K562 (cell line): ENCODE data around the gene ABCC11. TPM values are rescaled to one million over a fixed set of nuclear protein-coding genes. Genes with fewer than 3 reads are reported as not detected.
A peak's percentile ranks its signal among the peaks of the same experiment; 100 is the strongest.

ENCODE experiments used
- ATAC-seq: fragments of 200-7000 bp; cut with Tn5 transposase; 3 replicates; pipeline ENCODE4 v1.9.1; 2020; ENCODE audit warnings: moderate library complexity
- BruUV-seq: library from RNA; stranded (reverse); fragments of 400-500 nt; replicated peaks from 2 replicates; lab custom pipeline; 2021; lab: Mats Ljungman, UMichigan
- CTCF ChIA-PET: fragments of 300-600 bp; formaldehyde crosslinking; extraction: SDS; loops from one replicate; lab custom pipeline; 2021; ENCODE audit warnings: low intra/inter-chr PET ratio; lab: Yijun Ruan, JAX
- POLR2A ChIA-PET: fragments of 300-600, 350-650 bp; sonication (Branson Sonifier 250); formaldehyde crosslinking; extraction: SDS; loops from one replicate; lab custom pipeline; 2021; ENCODE audit warnings: antibody characterized with exemption, inconsistent platforms; lab: Yijun Ruan, JAX
- DNase-seq, 4 experiments: peaks; one replicate each; pipeline versions ENCODE4 v3.0.0 to v3.0.0-alpha.2; 2011 to 2018; ENCODE audit warnings: low spot score in 3 of 4, mixed read lengths in 3 of 4; ENCODE audit errors: extremely low read depth in 1 of 4
- FAIRE-seq: peaks from 2 replicates; lab custom pipeline; 2011; peaks lifted over from hg19 to GRCh38; lab: Jason Lieb, UNC
- H2AFZ ChIP-seq: 2 replicates; pipeline ENCODE4 v1.6.0; 2011; ENCODE audit warnings: low read depth, low read length, control low read depth, inconsistent platforms
- H3K27ac ChIP-seq: fragments of 200-600 bp; 3 replicates; pipeline ENCODE4 v1.8.0; 2011; ENCODE audit warnings: low read depth, mild to moderate bottlenecking, control low read depth, inconsistent platforms, low read length, moderate library complexity, mixed read lengths; ENCODE audit errors: extremely low read depth
- H3K27me3 ChIP-seq, 2 experiments: fragments of 300-600 bp in 1 of 2; 2 replicates in 1 of 2; 3 replicates in 1 of 2; pipeline versions ENCODE4 v1.6.0 to v1.8.0; 2011; ENCODE audit warnings: inconsistent platforms in 2 of 2, low read length in 2 of 2, mild to moderate bottlenecking in 1 of 2, mixed read lengths in 1 of 2, moderate library complexity in 1 of 2; ENCODE audit not compliant: control insufficient read depth in 2 of 2, insufficient read depth in 2 of 2
- H3K36me3 ChIP-seq: fragments of 300-600 bp; 3 replicates; pipeline ENCODE4 v1.8.0; 2011; ENCODE audit warnings: mild to moderate bottlenecking, low read length, inconsistent platforms; ENCODE audit not compliant: control insufficient read depth, insufficient read depth
- H3K4me1 ChIP-seq, 2 experiments: fragments of 200-600 bp in 1 of 2; replicated peaks in 1 of 2; 2 replicates in 1 of 2; 3 replicates in 1 of 2; pipeline versions ENCODE4 v1.5.1 to v1.8.0; 2011; ENCODE audit warnings: inconsistent platforms in 2 of 2, low read length in 2 of 2, mild to moderate bottlenecking in 1 of 2, mixed read lengths in 1 of 2, moderate library complexity in 1 of 2; ENCODE audit not compliant: control insufficient read depth in 2 of 2, insufficient read depth in 2 of 2
- H3K4me2 ChIP-seq: 2 replicates; pipeline ENCODE4 v1.6.1; 2011; ENCODE audit warnings: low read length, control low read depth, inconsistent platforms, mixed read lengths; ENCODE audit not compliant: insufficient read depth
- H3K4me3 ChIP-seq: fragments of 200-600 bp; sonication (generic), shearing (Covaris generic); 2 replicates; pipeline ENCODE4 v1.5.1; 2016; ENCODE audit warnings: control low read depth, inconsistent platforms
- H3K79me2 ChIP-seq: fragments of 200-600 bp; 3 replicates; pipeline ENCODE4 v1.8.0; 2011; ENCODE audit warnings: low read length, inconsistent platforms; ENCODE audit not compliant: control insufficient read depth, insufficient read depth
- H3K9ac ChIP-seq, 2 experiments: 2 replicates each; pipeline versions ENCODE4 v1.6.0 to v1.6.1; 2011; ENCODE audit warnings: low read depth in 2 of 2, low read length in 2 of 2, control low read depth in 1 of 2, inconsistent platforms in 1 of 2, mild to moderate bottlenecking in 1 of 2, mixed read lengths in 1 of 2; ENCODE audit not compliant: insufficient read depth in 1 of 2
- H3K9me1 ChIP-seq: one replicate; pipeline ENCODE4 v1.6.0; 2011; ENCODE audit warnings: inconsistent platforms, mild to moderate bottlenecking, low read length, moderate library complexity; ENCODE audit not compliant: control insufficient read depth, insufficient read depth
- H3K9me3 ChIP-seq: replicated peaks from 2 replicates; pipeline ENCODE4 v1.5.1; 2011; ENCODE audit warnings: low read depth, low read length, inconsistent platforms; ENCODE audit not compliant: control insufficient read depth, insufficient read depth
- H4K20me1 ChIP-seq: replicated peaks from 2 replicates; pipeline ENCODE4 v1.6.1; 2011; ENCODE audit warnings: low read length, inconsistent platforms, mixed read lengths; ENCODE audit not compliant: control insufficient read depth, insufficient read depth
- ARHGAP35 ChIP-seq: fragments of 450-650 bp; IDR thresholded peaks from 2 replicates; pipeline ENCODE4 v1.6.1; 2018; ENCODE audit not compliant: partially characterized antibody
- DIDO1 ChIP-seq: fragments of 450-650 bp; IDR thresholded peaks from 2 replicates; pipeline ENCODE4 v1.6.1; 2016; ENCODE audit warnings: low read depth, missing biosample characterization, missing genetic modification characterization
- EWSR1 ChIP-seq: fragments of 450-650 bp; IDR thresholded peaks from 2 replicates; pipeline ENCODE4 v1.6.1; 2018; ENCODE audit warnings: borderline replicate concordance, mild to moderate bottlenecking, low read depth, moderate library complexity; ENCODE audit not compliant: partially characterized antibody
- FOXJ2 ChIP-seq: fragments of 200-800 bp; sonication (Bioruptor generic); IDR thresholded peaks from 2 replicates; pipeline ENCODE4 v1.6.1; 2016; ENCODE audit warnings: missing genetic modification characterization, missing compliant biosample characterization
- MAZ ChIP-seq, 2 experiments: fragments of 450-650 bp in 1 of 2; sonication (generic) in 1 of 2; formaldehyde crosslinking; IDR thresholded peaks in 1 of 2; conservative IDR thresholded peaks in 1 of 2; 2 replicates each; pipeline versions ENCODE4 v1.4.0 to v1.5.0; 2020; ENCODE audit warnings: mild to moderate bottlenecking in 1 of 2, missing genetic modification reagents in 1 of 2
- NONO ChIP-seq, 2 experiments: fragments of 200-400 bp in 1 of 2; fragments of 450-650 bp in 1 of 2; formaldehyde crosslinking in 1 of 2; IDR thresholded peaks; 2 replicates each; pipeline ENCODE4 v1.6.1; 2017; ENCODE audit warnings: low read depth in 2 of 2, mild to moderate bottlenecking in 2 of 2, moderate library complexity in 2 of 2, low read length in 1 of 2
- POLR2AphosphoS2 ChIP-seq: IDR thresholded peaks from 2 replicates; pipeline ENCODE4 v1.6.1; 2012; ENCODE audit warnings: low read length, improper control_type of control experiment
- RCOR1 ChIP-seq, 2 experiments: IDR thresholded peaks; 2 replicates each; pipeline ENCODE4 v1.6.1; 2012; ENCODE audit warnings: low read depth in 2 of 2, low read length in 2 of 2, borderline replicate concordance in 1 of 2, improper control_type of control experiment in 1 of 2
- TCF7L2 ChIP-seq: fragments of 150-350 bp; IDR thresholded peaks from 2 replicates; pipeline ENCODE4 v1.6.1; 2016; ENCODE audit warnings: low read depth, mild to moderate bottlenecking, low read length, moderate library complexity
- TRIM28 ChIP-seq: fragments of 450-650 bp; IDR thresholded peaks from 2 replicates; pipeline ENCODE4 v1.6.1; 2017
- TSHZ1 ChIP-seq: fragments of 250-450 bp; sonication (Bioruptor Pico); IDR thresholded peaks from 2 replicates; pipeline ENCODE4 v1.4.0; 2020; ENCODE audit warnings: mild to moderate bottlenecking, moderate library complexity
- U2AF2 ChIP-seq: fragments of 200-400 bp; formaldehyde crosslinking; optimal IDR thresholded peaks from 2 replicates; pipeline ENCODE3; 2017; ENCODE audit warnings: low read depth, mild to moderate bottlenecking, low read length
- ZKSCAN1 ChIP-seq: fragments of 150-350 bp; IDR thresholded peaks from 2 replicates; pipeline ENCODE4 v1.6.1; 2016; ENCODE audit warnings: low read depth, low read length
- ZNF277 ChIP-seq: fragments of 250-450 bp; sonication (Bioruptor Pico); IDR thresholded peaks from 2 replicates; pipeline ENCODE4 v1.8.0; 2022; ENCODE audit warnings: inconsistent platforms, mild to moderate bottlenecking, moderate library complexity, borderline replicate concordance
- ZNF589 ChIP-seq: fragments of 200-800 bp; sonication (Bioruptor generic); IDR thresholded peaks from 2 replicates; pipeline ENCODE4 v1.6.1; 2016; ENCODE audit warnings: low read depth, missing genetic modification characterization, missing compliant biosample characterization
- WGBS: fragments of 100-300 bp; shearing (Covaris generic); methylation state at CpG from one replicate; pipeline ENCODE4 v1.1.6; 2016; ENCODE audit warnings: low coverage, mixed read lengths; ENCODE audit not compliant: insufficient coverage; ENCODE audit errors: missing lambda C conversion rate; 5-methylcytosine and 5-hydroxymethylcytosine counted together
- in situ Hi-C: fragments of 300-500 bp; cut with MboI; formaldehyde crosslinking; loops from 4 replicates; pipeline ENCODE4 v1.15.0; 2018; ENCODE audit warnings: inconsistent platforms, mixed read lengths
- intact Hi-C: fragments of 100-400 bp; cut with micrococcal nuclease; formaldehyde crosslinking; loops from 2 replicates; pipeline ENCODE4 v1.14.2; 2022
- polyA plus RNA-seq, 8 experiments: library from polyadenylated mRNA; depleted of rRNA in 4 of 8; stranded (reverse) in 5 of 8; unstranded in 3 of 8; fragments of >200 nt; fragmentation: Nextera tagmentation in 2 of 8; fragmentation: Illumina TruSeq in 1 of 8; extraction: Ambion mirVana in 2 of 8; extraction: Trizol in 1 of 8; gene quantifications; 2 replicates each; pipeline versions ENCODE4 v1.2.1 to v1.2.3, GENCODE V29; 2011 to 2014; ENCODE audit warnings: inconsistent platforms in 1 of 8, missing spikeins in 1 of 8
- total RNA-seq, 7 experiments: library from RNA; depleted of rRNA in 6 of 7; stranded (reverse); fragments of >200 nt in 6 of 7; fragmentation: Illumina TruSeq in 2 of 7; extraction: Trizol in 2 of 7; gene quantifications; 2 replicates each; pipeline versions ENCODE4 v1.2.1 to v1.2.3, GENCODE V29; 2011 to 2021; ENCODE audit warnings: low replicate concordance in 1 of 7

ABCC11 gene
- total and polyA plus RNA-seq, 9 of the 15 experiments (the other 6 are each of a cell fraction or from before 2014, with no cell fraction given): 0.04 to 0.14 (median 0.04) TPM; not detected in 6

- peak within 1 kb of the TSS; percentile 99 for H3K4me3 ChIP-seq
- DNase-seq (peak; percentile 83 to 93 (median 87)), FAIRE-seq (peak; percentile 67), ATAC-seq (peak; percentile 97)
- H3K9me3 ChIP-seq: peaks cover 4% of the 10 kb centered on the region; the same call in 1 of the 2 replicates
- peak within 1 kb of the TSS; percentile 99 for H3K4me2 ChIP-seq
- peak within 1 kb of the TSS; percentile 83 for H3K27ac ChIP-seq
- H3K9me1 ChIP-seq: no peaks in the 10 kb centered on the region
- BruUV-seq: no TSS peak
- POLR2A ChIA-PET: interaction anchor here (0.6 to 0.9 kb wide), 3 partner anchors 9 to 379 kb away, joined by 3 to 5 read pairs (median 4); no protein-coding TSS in a partner anchor
- H3K79me2 ChIP-seq: peaks cover 53% of the 10 kb centered on the region
- CTCF ChIA-PET: no interaction called here
- peak within 1 kb of the TSS; percentile 97 for H2AFZ ChIP-seq
- intact Hi-C loops (no loop called here), in situ Hi-C loops (no loop called here)
- WGBS: under 1% methylated on average over 48 of the region's 63 CpGs
- H3K4me1 ChIP-seq: peaks cover 8 to 9% of the 10 kb centered on the region in 2 experiments; a peak in 3 of 5 replicates
- H3K36me3 ChIP-seq: no peaks in the 10 kb centered on the region; the same call in 2 of the 3 replicates
- 0 out of 2 replicates have a peak, but pooled peaks cover 10% of the 10 kb centered on the region for H4K20me1 ChIP-seq
- no peaks in the 10 kb centered on the region for H3K27me3 ChIP-seq
- peak within 1 kb of the TSS; percentile 90 to 98 for H3K9ac ChIP-seq
- TF ChIP-seq ARHGAP35: no peak
- TF ChIP-seq ZNF589 (CRISPR knock-in tag): no peak
- TF ChIP-seq ZKSCAN1: no peak
- TF ChIP-seq TSHZ1 (CRISPR knock-in tag): no peak
- no peak for TF ChIP-seq POLR2AphosphoS2
- no peak for TF ChIP-seq EWSR1
- TF ChIP-seq FOXJ2 (tag): no peak
- TF ChIP-seq TCF7L2: no peak
- TF ChIP-seq MAZ (CRISPR knock-in tag; conservative IDR thresholded peaks at IDR 0.05 in 1 of 2, IDR thresholded peaks at IDR 0.05 in 1 of 2): no peak; a peak in 1 of 4 replicates
- TF ChIP-seq TRIM28: no peak
- TF ChIP-seq RCOR1 (IDR thresholded peaks at IDR 0.05; ENCODE audit: borderline replicate concordance in 1 of 2, low read depth in 2 of 2, low read length in 2 of 2): peak in 1 of 2 experiments; percentile 54; a peak in 1 of 4 replicates
- peak; percentile 81 for TF ChIP-seq DIDO1 (tag)
- no peak; a peak in 1 of 4 replicates for TF ChIP-seq NONO (IDR thresholded peaks at IDR 0.05; ENCODE audit: low read depth in 2 of 2, low read length in 1 of 2)
- TF ChIP-seq ZNF277: no peak
- no peak for TF ChIP-seq U2AF2
Observed at GRCh38 chr16:48244080-48244862, 3.1 kb downstream of the ABCC11 start, which contains the start of gene LONP2. TSS of gene LONP2 (plus strand) at chr16:48244300. CDS start at chr16:48244389, 89 bp downstream.
